DMS79 (cell line): ENCODE measurements around the gene GDPD5.

Experiments used
- DNase-seq: peaks from one replicate; lab custom pipeline; 2025; lab: John Stamatoyannopoulos, UW

Gene GDPD5

GRCh38 chr11:75471176-75471973, 54.4 kb downstream of the GDPD5 start:
- peak; percentile 52 for DNase-seq

DNA sequence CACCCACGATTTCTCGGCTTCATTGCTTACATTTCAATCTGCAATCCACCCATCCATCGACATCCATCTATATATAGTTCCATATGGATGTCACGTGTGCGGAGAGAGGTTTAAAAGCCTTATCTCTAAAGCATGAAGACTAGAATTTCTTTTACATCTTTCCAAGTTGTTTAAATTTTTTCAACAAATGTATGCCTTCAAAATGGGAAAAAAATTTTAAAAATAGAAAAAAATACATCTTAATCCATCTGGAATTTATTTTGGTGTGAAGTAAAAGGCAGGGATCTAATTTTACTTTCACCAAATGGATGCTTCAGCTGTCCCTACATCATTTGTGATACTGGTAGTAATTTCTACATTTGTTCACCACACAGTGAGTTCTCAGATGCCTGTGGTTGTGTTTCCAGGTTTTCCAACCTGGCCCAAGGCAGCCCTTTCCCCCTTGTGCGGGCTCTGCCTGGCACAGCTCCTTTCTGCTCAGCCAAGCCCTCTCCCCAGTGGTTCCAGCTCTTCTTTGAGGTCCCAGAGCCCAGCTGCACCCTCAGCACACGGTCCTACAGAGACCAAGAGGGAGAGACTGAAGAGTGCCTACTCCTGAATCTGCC, 55.2 kb downstream of the GDPD5 start:
- DNase-seq: no peak

DNA sequence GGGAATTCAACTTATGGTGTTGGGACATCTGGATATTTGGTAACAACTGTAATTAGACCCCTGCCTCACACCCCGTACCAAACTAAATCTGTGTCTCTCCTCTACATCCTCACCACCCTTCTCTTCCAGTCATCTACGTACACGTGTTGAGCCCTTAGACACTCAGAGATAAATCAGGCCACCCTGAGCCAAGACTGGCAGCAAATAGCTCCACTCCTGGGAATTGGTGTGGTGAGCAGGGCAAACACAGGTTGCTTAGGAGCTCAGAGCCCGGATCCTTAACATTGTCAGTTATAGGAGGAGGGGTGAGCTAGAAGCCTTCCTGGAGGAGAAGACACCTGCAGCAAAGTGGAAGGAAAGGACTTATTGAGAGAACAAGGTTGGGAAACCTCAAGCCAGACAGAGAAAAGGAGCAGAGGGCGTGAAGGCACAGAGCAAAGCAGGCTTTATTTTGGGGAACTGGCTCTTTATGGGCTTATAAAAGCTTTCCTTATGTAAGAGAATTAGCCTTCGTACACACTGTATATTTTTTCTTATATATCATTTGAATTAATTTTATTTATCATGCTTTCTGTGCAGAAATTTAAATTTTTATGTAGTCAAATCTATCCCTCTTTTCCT, 55.8 kb downstream of the GDPD5 start:
- DNase-seq: no peak

GRCh38 chr11:75468534-75469340, 57.0 kb downstream of the GDPD5 start:
- no peak for DNase-seq

- no peak for DNase-seq
Observed at GRCh38 chr11:75467881-75468280, 57.9 kb downstream of the GDPD5 start.

GRCh38 chr11:75467311-75467710, 58.4 kb downstream of the GDPD5 start:
- DNase-seq: no peak

DNA sequence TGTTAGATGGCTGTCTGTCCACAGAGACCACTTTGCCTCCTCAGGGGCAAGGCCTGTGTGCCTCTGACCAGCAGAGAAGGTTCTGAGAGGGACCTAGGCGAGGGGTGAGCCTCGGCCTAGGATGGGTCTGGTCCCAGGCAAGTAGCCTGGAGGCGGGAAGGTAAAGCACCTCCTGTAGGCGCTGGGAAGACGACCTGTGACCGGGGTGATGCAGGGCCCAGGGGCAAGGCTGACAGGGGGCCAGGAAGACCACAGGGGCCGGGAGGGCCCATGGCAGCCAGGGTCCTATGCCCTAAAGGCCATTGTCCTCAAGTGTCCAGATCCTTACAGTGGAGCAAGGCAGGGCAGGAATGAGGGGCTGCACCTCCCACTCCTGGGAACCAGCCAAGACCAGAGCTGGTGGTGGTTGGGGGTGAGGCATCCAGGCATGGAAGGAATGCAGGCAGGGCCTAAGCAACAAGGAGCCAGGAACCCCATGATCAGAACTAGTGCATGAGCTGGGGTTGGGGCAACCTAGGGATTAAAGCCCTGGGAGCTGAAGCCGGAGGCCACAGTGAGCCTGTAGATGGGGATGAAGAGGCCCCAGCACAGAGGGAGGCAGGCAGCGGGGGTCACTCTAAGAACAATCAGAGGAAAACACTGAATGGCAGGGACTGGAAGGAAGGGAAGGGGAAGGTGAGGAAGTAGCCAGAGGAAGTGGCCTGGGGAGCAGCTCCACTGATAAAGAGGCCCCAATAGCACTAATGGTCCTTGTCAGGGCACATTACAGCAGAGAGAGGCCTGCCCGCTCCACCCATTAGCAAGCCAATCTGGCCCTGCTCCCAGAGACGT, 59.8 kb downstream of the GDPD5 start:
- DNase-seq: no peak

GRCh38 chr11:75463106-75463774, 62.5 kb downstream of the GDPD5 start:
- DNase-seq: no peak

- DNase-seq: no peak
Observed at GRCh38 chr11:75462117-75462653, 63.6 kb downstream of the GDPD5 start.

GRCh38 chr11:75461151-75461550, 64.6 kb downstream of the GDPD5 start:
- DNase-seq: no peak

DNA sequence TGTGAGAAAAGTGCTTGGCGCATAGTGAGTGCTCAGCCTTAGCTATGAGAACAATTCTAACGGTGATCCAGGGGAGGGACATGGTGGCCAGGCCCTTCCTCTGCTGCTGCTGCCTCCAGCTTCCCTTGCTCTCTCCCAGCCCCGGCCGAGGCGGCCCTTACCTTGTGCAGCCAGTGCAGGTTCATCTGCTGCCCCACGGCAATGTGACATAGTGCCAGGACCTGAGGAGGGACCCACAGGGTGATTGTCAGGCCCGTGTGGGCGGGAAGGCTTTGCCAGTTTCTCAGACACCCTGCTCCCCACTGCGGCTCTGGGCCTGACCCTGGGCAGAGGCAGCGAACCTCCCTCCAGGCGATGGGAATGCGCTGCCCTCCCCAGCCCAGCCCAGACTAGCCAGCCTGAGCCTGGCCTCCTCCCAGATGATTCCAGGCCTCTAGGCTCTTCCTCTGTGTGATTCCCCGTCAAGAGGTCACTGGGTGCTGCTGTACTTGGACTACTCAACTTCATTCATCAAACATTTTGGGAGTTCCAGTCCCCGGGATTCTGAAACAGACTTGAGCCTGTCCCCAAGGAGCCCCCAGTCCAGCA, 69.1 kb downstream of the GDPD5 start:
- no peak for DNase-seq

GRCh38 chr11:75454987-75455386, 70.8 kb downstream of the GDPD5 start:
- DNase-seq: peak; percentile 69

DNA sequence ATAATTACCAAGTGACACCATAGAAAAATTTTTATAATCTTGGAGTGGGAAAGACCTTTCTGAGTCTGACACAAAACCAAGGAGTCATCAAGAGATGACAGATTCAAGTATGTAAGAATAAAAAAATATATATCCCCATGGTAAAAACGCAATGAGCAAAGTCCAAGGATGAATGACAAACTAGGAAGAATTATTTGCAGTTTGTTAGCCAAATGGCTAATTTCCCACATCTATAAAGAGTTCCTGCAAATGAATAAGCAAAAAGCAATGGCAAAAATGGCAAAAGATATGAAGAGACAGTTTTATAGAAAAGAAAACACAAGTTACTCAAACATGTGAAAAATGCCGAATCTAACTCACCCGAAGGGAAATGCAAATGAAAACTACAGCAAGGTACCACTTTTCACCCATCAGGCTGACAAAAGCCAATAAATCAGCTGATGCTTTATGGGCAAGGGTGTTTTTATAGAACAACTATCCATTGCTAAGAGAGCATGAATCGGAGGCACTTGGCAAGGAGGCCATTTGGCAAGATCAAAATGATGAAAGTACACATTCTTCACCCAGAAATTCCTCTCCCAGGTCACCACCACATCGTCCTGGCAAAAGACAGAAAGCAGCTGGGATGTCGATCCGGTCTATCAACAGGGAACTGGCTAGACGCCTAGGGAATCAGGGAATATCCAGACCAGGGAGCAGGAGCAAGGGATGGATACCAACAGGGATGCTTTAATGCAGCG, 71.7 kb downstream of the GDPD5 start:
- peak; percentile 48 for DNase-seq

- DNase-seq: no peak
Observed at GRCh38 chr11:75450826-75451821, 74.6 kb downstream of the GDPD5 start.

- no peak for DNase-seq
Observed at GRCh38 chr11:75450236-75450635, 75.5 kb downstream of the GDPD5 start.

DNA sequence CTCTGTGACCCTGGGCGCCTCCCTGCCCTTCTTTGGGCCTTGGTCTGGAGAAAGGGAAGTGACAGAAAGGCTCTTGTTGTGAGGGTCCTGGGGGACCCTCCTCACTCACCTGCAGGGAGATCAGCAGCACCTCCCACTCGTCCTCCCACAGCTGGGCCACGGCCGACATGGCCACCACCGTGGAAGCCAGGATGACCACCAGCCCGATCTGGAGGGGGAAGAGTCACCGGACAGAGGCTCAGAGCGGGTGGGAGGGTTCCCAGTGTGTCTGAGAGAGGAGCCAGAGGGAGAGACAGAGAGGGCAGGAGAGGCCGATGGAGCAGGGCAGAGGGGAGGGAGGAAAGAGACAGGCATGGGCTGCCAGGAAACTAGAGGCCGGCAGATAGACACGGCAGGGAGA, 76.0 kb downstream of the GDPD5 start:
- no peak for DNase-seq

DNA sequence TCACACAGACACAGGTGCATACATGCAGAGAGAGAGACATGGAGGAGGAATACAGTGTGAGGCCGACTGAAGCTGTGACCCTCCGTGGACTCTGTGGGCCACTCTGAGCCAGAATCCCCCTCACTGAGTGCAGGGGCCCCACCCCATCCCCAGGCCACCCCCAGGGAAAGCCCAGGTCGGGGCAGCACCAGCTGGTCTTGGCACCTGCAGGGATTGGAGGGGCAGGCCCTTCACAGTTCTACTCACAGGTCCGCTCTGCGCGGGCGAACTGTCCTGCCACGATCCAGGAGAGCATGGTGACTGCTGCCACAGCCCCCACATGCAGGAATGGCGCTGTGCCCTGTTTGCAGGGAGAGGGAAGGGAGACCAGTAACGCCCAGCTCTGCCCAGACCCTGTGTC, 76.5 kb downstream of the GDPD5 start:
- no peak for DNase-seq

GRCh38 chr11:75447415-75447814, 78.3 kb downstream of the GDPD5 start:
- DNase-seq: no peak
